ENCODE data around the gene AGAP3. TPM values are rescaled to one million over a fixed set of nuclear protein-coding genes. Genes with fewer than 3 reads are reported as not detected.
A peak's percentile ranks its signal among the peaks of the same experiment; 100 is the strongest.
"Not testable (repeated sequence)": the region's sequence is repeated elsewhere in the genome, so short reads cannot be mapped to it uniquely, and the experiment has no call there.

The AGAP3 gene
- total RNA-seq = 10 to 100 TPM; 45.0 to 58.6 TPM

GRCh38 chr7:151085691-151086620 is at the start of gene AGAP3:
TSS of gene AGAP3 (plus strand) at chr7:151086475. CDS start at chr7:151086742, 267 bp downstream.
- ATAC-seq (replicated peaks) = peak; percentile 29
- H3K9me3 Mint-ChIP-seq = no peaks in the 10 kb centered on the region
- peaks cover 22% of the 10 kb centered on the region for H3K36me3 Mint-ChIP-seq (ENCODE audit: low read depth)
- peaks cover 15% of the 10 kb centered on the region for H3K4me1 Mint-ChIP-seq
- H3K27ac Mint-ChIP-seq = peak within 1 kb of the TSS; percentile 50
- no peaks in the 10 kb centered on the region for H3K27me3 Mint-ChIP-seq
- peak within 1 kb of the TSS; percentile 94 for H3K4me3 Mint-ChIP-seq

GRCh38 chr7:151038951-151039849 is 47.1 kb upstream of the AGAP3 start:
- Mint-ChIP-seq H3K9me3 (no peaks in the 10 kb centered on the region), H3K27me3 (no peaks in the 10 kb centered on the region), H3K4me3 (peak overlapping the region; percentile 61), H3K27ac (peak overlapping the region; percentile 88), H3K36me3 (ENCODE audit: low read depth) (peaks cover 26% of the 10 kb centered on the region), H3K4me1 (peaks cover 11% of the 10 kb centered on the region)
- ATAC-seq (replicated peaks) = peak; percentile 97

- Mint-ChIP-seq H3K4me1 (peaks cover 11% of the 10 kb centered on the region), H3K9me3 (no peaks in the 10 kb centered on the region), H3K27ac (peak overlapping the region; percentile 88), H3K27me3 (no peaks in the 10 kb centered on the region), H3K36me3 (ENCODE audit: low read depth) (peaks cover 30% of the 10 kb centered on the region), H3K4me3 (peak overlapping the region; percentile 61)
- ATAC-seq (replicated peaks) = no peak
These were observed 46.3 kb upstream of the AGAP3 start for GRCh38 chr7:151039850-151040548.

GRCh38 chr7:151040616-151041375 is 45.5 kb upstream of the AGAP3 start:
- Mint-ChIP-seq H3K4me1 (peaks cover 11% of the 10 kb centered on the region), H3K36me3 (ENCODE audit: low read depth) (peaks cover 25% of the 10 kb centered on the region), H3K4me3 (no peak overlapping the region), H3K9me3 (no peaks in the 10 kb centered on the region), H3K27me3 (no peaks in the 10 kb centered on the region), H3K27ac (no peak overlapping the region)
- ATAC-seq (replicated peaks) = no peak

- Mint-ChIP-seq H3K4me1 (peaks cover 11% of the 10 kb centered on the region), H3K36me3 (ENCODE audit: low read depth) (peaks cover 14% of the 10 kb centered on the region)
- ATAC-seq (replicated peaks); H3K27me3 Mint-ChIP-seq; H3K27ac Mint-ChIP-seq; H3K9me3 Mint-ChIP-seq; H3K4me3 Mint-ChIP-seq: not testable (repeated sequence)
These were observed 42.8 kb upstream of the AGAP3 start for GRCh38 chr7:151043449-151043848.

GRCh38 chr7:151043959-151044358 is 42.3 kb upstream of the AGAP3 start:
- no peak overlapping the region for H3K4me3 Mint-ChIP-seq
- H3K27me3 Mint-ChIP-seq = no peaks in the 10 kb centered on the region
- H3K9me3 Mint-ChIP-seq = no peaks in the 10 kb centered on the region
- H3K27ac Mint-ChIP-seq = no peak overlapping the region
- peaks cover 12% of the 10 kb centered on the region for H3K36me3 Mint-ChIP-seq (ENCODE audit: low read depth)
- no peak for ATAC-seq (replicated peaks)
- peaks cover 10% of the 10 kb centered on the region for H3K4me1 Mint-ChIP-seq

- no peak for ATAC-seq (replicated peaks)
- H3K4me1 Mint-ChIP-seq = no peaks in the 10 kb centered on the region
- no peaks in the 10 kb centered on the region for H3K27me3 Mint-ChIP-seq
- H3K9me3 Mint-ChIP-seq = no peaks in the 10 kb centered on the region
- H3K36me3 Mint-ChIP-seq (ENCODE audit: low read depth) = peaks cover 8% of the 10 kb centered on the region
- no peak overlapping the region for H3K4me3 Mint-ChIP-seq
- no peak overlapping the region for H3K27ac Mint-ChIP-seq
These were observed 41.0 kb upstream of the AGAP3 start for GRCh38 chr7:151045262-151045661.

- Mint-ChIP-seq H3K9me3 (no peaks in the 10 kb centered on the region), H3K27ac (no peak overlapping the region), H3K4me1 (no peaks in the 10 kb centered on the region), H3K36me3 (ENCODE audit: low read depth) (peaks cover 8% of the 10 kb centered on the region), H3K4me3 (no peak overlapping the region), H3K27me3 (no peaks in the 10 kb centered on the region)
- no peak for ATAC-seq (replicated peaks)
These were observed 40.3 kb upstream of the AGAP3 start for GRCh38 chr7:151045967-151046366.

GRCh38 chr7:151046603-151047573 is 39.4 kb upstream of the AGAP3 start:
- Mint-ChIP-seq H3K9me3 (no peaks in the 10 kb centered on the region), H3K4me1 (no peaks in the 10 kb centered on the region), H3K36me3 (ENCODE audit: low read depth) (peaks cover 8% of the 10 kb centered on the region), H3K27ac (no peak overlapping the region), H3K27me3 (no peaks in the 10 kb centered on the region), H3K4me3 (no peak overlapping the region)
- ATAC-seq (replicated peaks) = no peak

GRCh38 chr7:151047976-151048815 is 38.1 kb upstream of the AGAP3 start, which contains the start of gene ASIC3:
TSS of gene ASIC3 (plus strand) at chr7:151048531. CDS start at chr7:151048886, 355 bp downstream.
- ATAC-seq (replicated peaks) = no peak
- H3K36me3 Mint-ChIP-seq (ENCODE audit: low read depth) = peaks cover 8% of the 10 kb centered on the region
- no peak within 1 kb of the TSS for H3K4me3 Mint-ChIP-seq
- H3K9me3 Mint-ChIP-seq = no peaks in the 10 kb centered on the region
- H3K4me1 Mint-ChIP-seq = no peaks in the 10 kb centered on the region
- H3K27ac Mint-ChIP-seq = no peak within 1 kb of the TSS
- H3K27me3 Mint-ChIP-seq = no peaks in the 10 kb centered on the region

- ATAC-seq (replicated peaks) = no peak
- Mint-ChIP-seq H3K4me3 (no peak overlapping the region), H3K36me3 (ENCODE audit: low read depth) (peaks cover 6% of the 10 kb centered on the region), H3K4me1 (no peaks in the 10 kb centered on the region), H3K9me3 (no peaks in the 10 kb centered on the region), H3K27me3 (no peaks in the 10 kb centered on the region), H3K27ac (no peak overlapping the region)
These were observed 37.3 kb upstream of the AGAP3 start for GRCh38 chr7:151048911-151049463.

- H3K4me1 Mint-ChIP-seq = peaks cover 3% of the 10 kb centered on the region
- H3K4me3 Mint-ChIP-seq = no peak overlapping the region
- no peak overlapping the region for H3K27ac Mint-ChIP-seq
- no peaks in the 10 kb centered on the region for H3K27me3 Mint-ChIP-seq
- no peaks in the 10 kb centered on the region for H3K36me3 Mint-ChIP-seq (ENCODE audit: low read depth)
- no peaks in the 10 kb centered on the region for H3K9me3 Mint-ChIP-seq
- peak; percentile 67 for ATAC-seq (replicated peaks)
These were observed 35.2 kb upstream of the AGAP3 start for GRCh38 chr7:151051108-151051507.
